Testis (tissue), 3 donors: Measurements from ENCODE around the gene DACT2. TPM values are rescaled to one million over a fixed set of nuclear protein-coding genes. Genes with fewer than 3 reads are reported as not detected.

Experiments
- DNase-seq: peaks from one replicate; pipeline ENCODE4 v3.0.0-alpha.2; 2019
- H3K27ac ChIP-seq, 2 donors: fragments of 200-600 bp; sonication (generic); one replicate each; pipeline ENCODE4 v1.5.1; 2019
- H3K27me3 ChIP-seq: fragments of 200-600 bp; sonication (generic); one replicate; pipeline ENCODE4 v1.5.1; 2019
- H3K36me3 ChIP-seq: fragments of 200-600 bp; sonication (generic); one replicate; pipeline ENCODE4 v1.5.1; 2017; ENCODE audit warnings: low read depth; ENCODE audit errors: missing control alignments
- H3K4me1 ChIP-seq: fragments of 200-600 bp; sonication (generic); one replicate; pipeline ENCODE4 v1.5.1; 2019
- H3K4me3 ChIP-seq, 2 donors: fragments of 200-600 bp; sonication (generic); one replicate each; pipeline ENCODE4 v1.5.1; 2017 to 2019
- H3K9me3 ChIP-seq: fragments of 200-600 bp; sonication (generic); one replicate; pipeline ENCODE4 v1.5.1; 2017
- CTCF ChIP-seq, 3 experiments: fragments of 450-650 bp in 2 of 3; fragments of 200-600 bp in 1 of 3; sonication (generic) in 1 of 3; IDR thresholded peaks; one replicate each; pipeline ENCODE4 v1.5.1; 2016 to 2019; ENCODE audit warnings: antibody characterized with exemption in 3 of 3, mild to moderate bottlenecking in 2 of 3, moderate library complexity in 1 of 3
- POLR2A ChIP-seq: fragments of 450-650 bp; IDR thresholded peaks from one replicate; pipeline ENCODE4 v1.6.1; 2017; ENCODE audit warnings: antibody characterized with exemption, mild to moderate bottlenecking, moderate library complexity
- WGBS, 2 donors: methylation state at CpG; one replicate each; pipeline ENCODE4 v1.1.5; 2018; 5-methylcytosine and 5-hydroxymethylcytosine counted together
- intact Hi-C: fragments of 100-400 bp; cut with DNase I; formaldehyde crosslinking; loops from one replicate; pipeline ENCODE4 v1.15.1; 2023; ENCODE audit warnings: low total_unique reads
- polyA plus RNA-seq: library from polyadenylated mRNA; stranded (reverse); fragments of 350-450 nt; fragmentation: Illumina TruSeq; extraction: RNeasy Lipid Tissue Mini Kit (QIAGEN cat#74804); gene quantifications from one replicate; pipeline ENCODE4 v1.2.3, GENCODE V29; 2014; ENCODE audit warnings: low read depth, low replicate concordance; ENCODE audit not compliant: insufficient read depth
- total RNA-seq, 2 donors: library from RNA; depleted of rRNA; stranded (reverse); fragments of >200 nt; gene quantifications; one replicate each; pipeline ENCODE4 v1.2.3, GENCODE V29; 2016

Gene DACT2
- total and polyA plus RNA-seq, 3 donors from 2014 or later: 1.8 to 20.8 (median 2.0) TPM

GRCh38 chr6:168320634-168321033 lies 1.1 kb upstream of the DACT2 start:
- Histone ChIP-seq H3K27me3 (no peaks in the 10 kb centered on the region), H3K4me1 (no peaks in the 10 kb centered on the region), H3K4me3 (no peak overlapping the region), H3K36me3 (no peaks in the 10 kb centered on the region), H3K9me3 (no peaks in the 10 kb centered on the region), H3K27ac (no peak overlapping the region)
- TF ChIP-seq CTCF (IDR thresholded peaks at IDR 0.05): no peak
- no peak for TF ChIP-seq POLR2A
- intact Hi-C loops: no loop called here
- 76 to 83% methylated on average over 9 of the region's 9 CpGs for WGBS, 2 donors
- DNase-seq: no peak

GRCh38 chr6:168318579-168319278 lies 848 bp downstream of the DACT2 start:
- no peaks in the 10 kb centered on the region for H3K9me3 ChIP-seq
- no peak overlapping the region for H3K27ac ChIP-seq
- no peaks in the 10 kb centered on the region for H3K4me1 ChIP-seq
- no peak for DNase-seq
- H3K4me3 ChIP-seq: peak overlapping the region; percentile 24 to 56
- intact Hi-C loops: no loop called here
- 27 to 30% methylated on average over 11 to 33 of the region's 33 CpGs for WGBS, 2 donors
- H3K36me3 ChIP-seq: no peaks in the 10 kb centered on the region
- no peaks in the 10 kb centered on the region for H3K27me3 ChIP-seq
- TF ChIP-seq POLR2A: no peak
- no peak for TF ChIP-seq CTCF (IDR thresholded peaks at IDR 0.05)

- DNase-seq: no peak
- TF ChIP-seq CTCF (IDR thresholded peaks at IDR 0.05) (no peak), POLR2A (no peak)
Observed at GRCh38 chr6:168318090-168318489, 1.5 kb downstream of the DACT2 start.

GRCh38 chr6:168315596-168315995 lies 4.0 kb downstream of the DACT2 start:
- Histone ChIP-seq H3K4me3 (no peak overlapping the region), H3K27ac (no peak overlapping the region), H3K4me1 (no peaks in the 10 kb centered on the region), H3K27me3 (no peaks in the 10 kb centered on the region), H3K9me3 (no peaks in the 10 kb centered on the region), H3K36me3 (no peaks in the 10 kb centered on the region)
- DNase-seq: no peak
- 81 to 91% methylated on average over 5 of the region's 5 CpGs for WGBS, 2 donors
- no peak for TF ChIP-seq POLR2A
- TF ChIP-seq CTCF (IDR thresholded peaks at IDR 0.05): no peak
- intact Hi-C loops: no loop called here

More at GRCh38 chr6:168318090-168318489, 1.5 kb downstream of the DACT2 start:
- H3K36me3 ChIP-seq: no peaks in the 10 kb centered on the region
- H3K27ac ChIP-seq: no peak overlapping the region
- 51 to 60% methylated on average over 12 of the region's 12 CpGs for WGBS, 2 donors
- H3K9me3 ChIP-seq: no peaks in the 10 kb centered on the region
- no peaks in the 10 kb centered on the region for H3K4me1 ChIP-seq
- no peaks in the 10 kb centered on the region for H3K27me3 ChIP-seq
- H3K4me3 ChIP-seq: no peak overlapping the region
- intact Hi-C loops: no loop called here

- Histone ChIP-seq H3K27me3 (no peaks in the 10 kb centered on the region), H3K4me3 (no peak overlapping the region), H3K36me3 (no peaks in the 10 kb centered on the region), H3K27ac (no peak overlapping the region), H3K9me3 (no peaks in the 10 kb centered on the region), H3K4me1 (no peaks in the 10 kb centered on the region)
- TF ChIP-seq CTCF (IDR thresholded peaks at IDR 0.05) (no peak), POLR2A (no peak)
- intact Hi-C loops: no loop called here
- 44 to 79% methylated on average over 5 to 10 of the region's 10 CpGs for WGBS, 2 donors
- DNase-seq: peak; percentile 65
Observed at GRCh38 chr6:168314948-168315347, 4.6 kb downstream of the DACT2 start.
